ENCODE measurements around the gene LTBP1. TPM values are rescaled to one million over a fixed set of nuclear protein-coding genes. Genes with fewer than 3 reads are reported as not detected.
"Not testable (repeated sequence)": the region's sequence is repeated elsewhere in the genome, so short reads cannot be mapped to it uniquely, and the experiment has no call there.

The LTBP1 gene
- total RNA-seq, 1 donor from 2014 or later: 102 TPM

DNA sequence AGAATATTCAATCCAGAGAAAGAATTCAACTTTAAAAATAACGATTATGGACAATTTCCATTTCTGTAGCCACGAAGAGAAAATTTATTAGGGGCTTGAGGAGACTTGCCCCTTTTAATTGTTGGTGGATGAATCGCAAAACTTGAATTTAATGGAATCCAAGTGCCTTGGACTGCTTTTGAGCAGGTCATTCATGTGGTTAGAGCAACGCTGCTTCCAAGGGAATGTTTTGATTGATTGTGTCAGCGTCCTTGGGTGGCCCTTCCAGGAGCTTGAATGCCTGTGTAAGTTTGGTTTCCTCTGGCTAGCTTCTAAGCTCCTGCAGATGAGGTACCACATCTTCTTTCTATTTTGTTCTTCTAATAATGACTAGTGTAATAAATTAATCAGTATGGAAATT lies 213.4 kb downstream of the LTBP1 start:
- no peak overlapping the region for H3K4me3 Mint-ChIP-seq (ENCODE audit: unreplicated experiment)
- DNase-seq (ENCODE audit: extremely low spot score, unreplicated experiment): no peak
- TF ChIP-seq, protein P1, sequence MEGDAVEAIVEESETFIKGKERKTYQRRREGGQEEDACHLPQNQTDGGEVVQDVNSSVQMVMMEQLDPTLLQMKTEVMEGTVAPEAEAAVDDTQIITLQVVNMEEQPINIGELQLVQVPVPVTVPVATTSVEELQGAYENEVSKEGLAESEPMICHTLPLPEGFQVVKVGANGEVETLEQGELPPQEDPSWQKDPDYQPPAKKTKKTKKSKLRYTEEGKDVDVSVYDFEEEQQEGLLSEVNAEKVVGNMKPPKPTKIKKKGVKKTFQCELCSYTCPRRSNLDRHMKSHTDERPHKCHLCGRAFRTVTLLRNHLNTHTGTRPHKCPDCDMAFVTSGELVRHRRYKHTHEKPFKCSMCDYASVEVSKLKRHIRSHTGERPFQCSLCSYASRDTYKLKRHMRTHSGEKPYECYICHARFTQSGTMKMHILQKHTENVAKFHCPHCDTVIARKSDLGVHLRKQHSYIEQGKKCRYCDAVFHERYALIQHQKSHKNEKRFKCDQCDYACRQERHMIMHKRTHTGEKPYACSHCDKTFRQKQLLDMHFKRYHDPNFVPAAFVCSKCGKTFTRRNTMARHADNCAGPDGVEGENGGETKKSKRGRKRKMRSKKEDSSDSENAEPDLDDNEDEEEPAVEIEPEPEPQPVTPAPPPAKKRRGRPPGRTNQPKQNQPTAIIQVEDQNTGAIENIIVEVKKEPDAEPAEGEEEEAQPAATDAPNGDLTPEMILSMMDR (IDR thresholded peaks at IDR 0.05): no peak
- peaks cover 42% of the 10 kb centered on the region for H3K4me1 Mint-ChIP-seq (ENCODE audit: unreplicated experiment)
- no peaks in the 10 kb centered on the region for H3K9me3 Mint-ChIP-seq (ENCODE audit: unreplicated experiment)
- no peaks in the 10 kb centered on the region for H3K27me3 Mint-ChIP-seq (ENCODE audit: unreplicated experiment)
- peaks cover 4% of the 10 kb centered on the region for H3K36me3 Mint-ChIP-seq (ENCODE audit: unreplicated experiment)
- peak overlapping the region; percentile 18 for H3K27ac Mint-ChIP-seq (ENCODE audit: unreplicated experiment)

DNA sequence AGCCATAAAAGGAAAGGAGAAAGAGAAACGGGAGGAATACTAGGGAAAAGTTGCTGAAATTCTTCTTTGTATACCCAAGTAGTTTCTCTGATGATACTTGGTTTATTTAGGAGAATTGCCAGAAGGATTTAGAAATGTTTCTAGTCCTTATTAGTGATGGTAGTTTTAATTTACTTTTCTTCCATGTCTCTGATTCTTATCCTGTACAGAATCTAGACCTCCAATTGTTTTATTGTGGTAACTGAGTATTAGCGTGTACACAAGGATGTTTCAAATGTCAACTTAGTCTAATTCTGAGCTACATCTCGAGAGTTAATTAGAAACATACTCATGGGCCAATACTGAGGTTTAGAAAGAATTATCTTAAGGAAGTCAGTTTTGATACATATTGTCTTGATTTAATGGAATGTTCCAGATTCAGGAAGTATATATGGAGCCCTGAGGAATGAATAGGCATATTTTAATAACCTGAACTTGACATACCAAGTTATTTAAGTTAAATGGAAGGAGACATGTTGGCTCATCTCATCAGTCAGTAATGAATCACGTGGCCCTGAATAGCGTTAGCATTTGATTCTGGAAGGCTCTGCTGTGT lies 219.6 kb downstream of the LTBP1 start:
- TF ChIP-seq, protein P1 (IDR thresholded peaks at IDR 0.05): no peak
- H3K36me3 Mint-ChIP-seq (ENCODE audit: unreplicated experiment): peaks cover 4% of the 10 kb centered on the region
- no peaks in the 10 kb centered on the region for H3K9me3 Mint-ChIP-seq (ENCODE audit: unreplicated experiment)
- peak overlapping the region; percentile 41 for H3K4me3 Mint-ChIP-seq (ENCODE audit: unreplicated experiment)
- peak overlapping the region; percentile 94 for H3K27ac Mint-ChIP-seq (ENCODE audit: unreplicated experiment)
- no peak for DNase-seq (ENCODE audit: extremely low spot score, unreplicated experiment)
- no peaks in the 10 kb centered on the region for H3K27me3 Mint-ChIP-seq (ENCODE audit: unreplicated experiment)
- peaks cover 52% of the 10 kb centered on the region for H3K4me1 Mint-ChIP-seq (ENCODE audit: unreplicated experiment)

DNA sequence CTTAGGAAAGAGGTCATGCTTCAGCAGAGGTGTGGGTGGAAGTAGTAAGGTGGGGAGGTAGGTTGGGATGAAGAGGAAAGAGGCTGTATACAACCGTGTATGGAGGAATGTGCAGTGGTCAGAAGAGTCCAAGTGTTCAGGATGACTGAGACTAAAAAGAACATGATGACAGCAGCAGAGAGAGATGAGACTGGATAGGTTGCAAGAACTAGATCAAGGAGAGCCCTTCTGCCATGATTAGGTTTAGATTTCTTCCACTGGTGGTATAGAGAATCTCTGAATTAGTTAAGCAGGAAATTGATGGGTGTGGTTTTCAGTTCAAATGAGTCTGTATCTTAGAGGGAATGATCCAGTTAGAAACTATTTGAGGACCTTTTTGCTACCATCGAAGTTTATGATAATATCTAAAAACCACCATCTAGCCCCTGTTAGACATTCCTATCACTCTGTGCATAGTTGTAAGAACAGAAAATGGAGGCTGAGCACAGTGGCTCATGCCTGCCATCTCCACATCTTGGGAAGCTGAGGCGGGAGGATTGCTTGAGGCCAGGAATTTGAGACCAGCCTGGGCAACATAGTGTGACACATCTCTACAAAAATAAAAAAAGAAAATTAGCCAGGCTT lies 221.0 kb downstream of the LTBP1 start:
- DNase-seq (ENCODE audit: extremely low spot score, unreplicated experiment): no peak
- H3K36me3 Mint-ChIP-seq (ENCODE audit: unreplicated experiment): peaks cover 4% of the 10 kb centered on the region
- H3K27ac Mint-ChIP-seq (ENCODE audit: unreplicated experiment): peak overlapping the region; percentile 94
- H3K27me3 Mint-ChIP-seq (ENCODE audit: unreplicated experiment): no peaks in the 10 kb centered on the region
- H3K4me1 Mint-ChIP-seq (ENCODE audit: unreplicated experiment): peaks cover 52% of the 10 kb centered on the region
- TF ChIP-seq, protein P1 (IDR thresholded peaks at IDR 0.05): no peak
- no peaks in the 10 kb centered on the region for H3K9me3 Mint-ChIP-seq (ENCODE audit: unreplicated experiment)
- H3K4me3 Mint-ChIP-seq (ENCODE audit: unreplicated experiment): no peak overlapping the region

DNA sequence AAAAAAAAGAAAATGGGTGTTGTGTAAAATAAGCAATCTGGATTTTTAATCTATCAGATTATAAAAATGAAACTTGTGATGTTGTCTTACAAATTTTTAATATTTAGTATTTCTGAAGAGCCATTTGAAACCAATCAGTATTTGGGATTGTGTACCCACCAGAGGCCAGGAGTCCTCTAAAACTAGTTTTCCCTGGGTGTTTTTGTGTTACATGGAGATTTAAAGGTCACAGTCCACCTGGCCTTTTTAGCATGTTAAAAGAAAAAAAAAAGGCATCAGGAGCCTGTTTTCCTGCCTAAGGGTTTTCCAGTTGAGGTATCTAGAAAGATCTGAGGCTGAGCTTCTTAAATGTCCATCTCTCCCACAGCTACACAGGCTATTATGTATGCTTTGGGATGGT lies 221.7 kb downstream of the LTBP1 start:
- H3K27ac Mint-ChIP-seq (ENCODE audit: unreplicated experiment): peak overlapping the region; percentile 94
- peaks cover 4% of the 10 kb centered on the region for H3K36me3 Mint-ChIP-seq (ENCODE audit: unreplicated experiment)
- TF ChIP-seq, protein P1 (IDR thresholded peaks at IDR 0.05): no peak
- H3K4me1 Mint-ChIP-seq (ENCODE audit: unreplicated experiment): peaks cover 52% of the 10 kb centered on the region
- no peaks in the 10 kb centered on the region for H3K9me3 Mint-ChIP-seq (ENCODE audit: unreplicated experiment)
- no peaks in the 10 kb centered on the region for H3K27me3 Mint-ChIP-seq (ENCODE audit: unreplicated experiment)
- no peak for DNase-seq (ENCODE audit: extremely low spot score, unreplicated experiment)
- H3K4me3 Mint-ChIP-seq (ENCODE audit: unreplicated experiment): no peak overlapping the region

DNA sequence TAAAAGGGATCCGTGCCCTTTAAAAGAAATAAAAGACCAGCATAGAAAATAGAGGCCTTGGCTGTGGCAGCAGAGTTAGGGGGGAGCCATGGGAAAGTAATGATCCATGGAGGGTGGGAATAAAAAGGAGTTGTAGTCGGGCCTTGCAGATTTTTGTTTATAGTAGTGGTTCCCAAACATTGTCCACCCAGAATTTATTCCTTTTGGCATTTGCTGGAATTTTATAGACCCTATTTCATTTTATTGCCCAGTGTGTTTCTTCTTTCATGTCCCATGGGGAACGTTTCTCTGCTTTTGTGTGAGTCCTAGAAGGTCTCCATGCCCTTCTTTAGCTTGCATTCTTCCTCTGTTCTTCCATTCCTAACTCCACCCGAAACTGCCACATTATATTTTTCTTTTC lies 222.2 kb downstream of the LTBP1 start:
- H3K4me3 Mint-ChIP-seq (ENCODE audit: unreplicated experiment): no peak overlapping the region
- no peaks in the 10 kb centered on the region for H3K27me3 Mint-ChIP-seq (ENCODE audit: unreplicated experiment)
- TF ChIP-seq, protein P1 (IDR thresholded peaks at IDR 0.05): no peak
- peaks cover 52% of the 10 kb centered on the region for H3K4me1 Mint-ChIP-seq (ENCODE audit: unreplicated experiment)
- peak overlapping the region; percentile 94 for H3K27ac Mint-ChIP-seq (ENCODE audit: unreplicated experiment)
- DNase-seq (ENCODE audit: extremely low spot score, unreplicated experiment): no peak
- H3K36me3 Mint-ChIP-seq (ENCODE audit: unreplicated experiment): peaks cover 4% of the 10 kb centered on the region
- no peaks in the 10 kb centered on the region for H3K9me3 Mint-ChIP-seq (ENCODE audit: unreplicated experiment)

DNA sequence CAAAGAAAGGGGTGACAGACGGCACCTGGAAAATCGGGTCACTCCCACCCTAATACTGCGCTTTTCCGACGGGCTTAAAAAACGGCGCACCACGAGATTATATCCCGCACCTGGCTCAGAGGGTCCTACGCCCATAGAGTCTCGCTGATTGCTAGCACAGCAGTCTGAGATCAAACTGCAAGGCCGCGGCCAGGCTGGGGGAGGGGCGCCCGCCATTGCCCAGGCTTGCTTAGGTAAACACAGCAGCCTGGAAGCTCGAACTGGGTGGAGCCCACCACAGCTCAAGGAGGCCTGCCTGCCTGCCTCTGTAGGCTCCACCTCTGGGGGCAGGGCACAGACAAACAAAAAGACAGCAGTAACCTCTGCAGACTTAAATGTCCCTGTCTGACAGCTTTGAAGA lies 223.5 kb downstream of the LTBP1 start:
- H3K4me3 Mint-ChIP-seq (ENCODE audit: unreplicated experiment); H3K9me3 Mint-ChIP-seq (ENCODE audit: unreplicated experiment): not testable (repeated sequence)

More for the DNA sequence above, 223.5 kb downstream of the LTBP1 start:
- H3K27me3 Mint-ChIP-seq (ENCODE audit: unreplicated experiment); H3K27ac Mint-ChIP-seq (ENCODE audit: unreplicated experiment); DNase-seq (ENCODE audit: extremely low spot score, unreplicated experiment); H3K36me3 Mint-ChIP-seq (ENCODE audit: unreplicated experiment): not testable (repeated sequence)
- H3K4me1 Mint-ChIP-seq (ENCODE audit: unreplicated experiment): peaks cover 44% of the 10 kb centered on the region

All from osteocyte (in vitro differentiated cells).